ENCODE results near the gene MTMR3.

- TF ChIP-seq CTCF (IDR thresholded peaks at IDR 0.05) (no peak), EP300 (IDR thresholded peaks at IDR 0.05) (no peak), POLR2AphosphoS5 (IDR thresholded peaks at IDR 0.05) (no peak), POLR2A (IDR thresholded peaks at IDR 0.05) (no peak)
These were observed 132.9 kb downstream of the MTMR3 start for GRCh38 chr22:30015846-30016245.
